ENCODE results near the gene MBNL1.

- TF ChIP-seq EZH2 (IDR thresholded peaks at IDR 0.05; ENCODE audit: borderline replicate concordance, insufficient read depth, low read length, poor library complexity, severe bottlenecking) (no peak), RAD21 (conservative IDR thresholded peaks at IDR 0.05) (no peak), POLR2AphosphoS5 (IDR thresholded peaks at IDR 0.05) (no peak), CTCF (IDR thresholded peaks at IDR 0.05; ENCODE audit: poor library complexity, severe bottlenecking) (no peak)
Measured at GRCh38 chr3:152289708-152290107, 21.0 kb downstream of the MBNL1 start.

All from neural cell (in vitro differentiated cells).